ENCODE results near the gene CXCL16. TPM values are rescaled to one million over a fixed set of nuclear protein-coding genes. Genes with fewer than 3 reads are reported as not detected.

CXCL16 gene
- total and polyA plus RNA-seq, 2 of the 13 experiments (the other 11 are each of a cell fraction or from before 2014, with no cell fraction given), result 9.4 to 101 TPM

DNA sequence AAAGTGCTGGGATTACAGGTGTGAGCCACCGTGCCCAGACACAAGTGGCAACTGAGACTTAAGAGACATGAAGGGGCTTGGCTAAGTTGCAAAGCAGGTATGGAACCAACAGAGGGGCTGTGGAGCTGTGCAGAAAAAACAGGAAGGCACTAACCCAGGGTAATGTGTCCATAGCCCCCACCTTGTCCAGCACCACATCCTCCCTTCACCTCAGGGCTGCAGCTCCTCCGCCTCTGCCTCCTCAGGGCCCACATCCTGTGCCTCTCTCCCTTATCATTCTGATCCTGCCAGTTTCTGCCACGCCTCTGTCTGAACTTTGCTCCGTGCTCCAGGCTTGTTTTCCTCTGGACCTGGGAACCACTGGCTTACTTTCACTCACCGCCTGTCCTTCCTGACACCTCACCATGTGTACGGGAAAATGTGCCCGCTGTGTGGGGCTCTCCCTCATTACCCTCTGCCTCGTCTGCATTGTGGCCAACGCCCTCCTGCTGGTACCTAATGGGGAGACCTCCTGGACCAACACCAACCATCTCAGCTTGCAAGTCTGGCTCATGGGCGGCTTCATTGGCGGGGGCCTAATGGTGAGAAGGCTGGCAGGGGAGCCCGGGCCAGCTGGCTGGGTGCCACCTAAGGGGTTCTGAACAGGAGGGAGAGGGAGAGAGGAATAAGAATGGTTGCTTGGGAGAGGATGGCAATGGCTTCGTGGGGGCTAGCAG, 31.9 kb upstream of the CXCL16 start, which contains the start of gene TM4SF5 (continued):
- TF ChIP-seq NFE2L1 (CRISPR knock-in tag; IDR thresholded peaks at IDR 0.05; ENCODE audit: borderline replicate concordance), result no peak; the same call in 1 of the 2 replicates
- TF ChIP-seq, protein P1, sequence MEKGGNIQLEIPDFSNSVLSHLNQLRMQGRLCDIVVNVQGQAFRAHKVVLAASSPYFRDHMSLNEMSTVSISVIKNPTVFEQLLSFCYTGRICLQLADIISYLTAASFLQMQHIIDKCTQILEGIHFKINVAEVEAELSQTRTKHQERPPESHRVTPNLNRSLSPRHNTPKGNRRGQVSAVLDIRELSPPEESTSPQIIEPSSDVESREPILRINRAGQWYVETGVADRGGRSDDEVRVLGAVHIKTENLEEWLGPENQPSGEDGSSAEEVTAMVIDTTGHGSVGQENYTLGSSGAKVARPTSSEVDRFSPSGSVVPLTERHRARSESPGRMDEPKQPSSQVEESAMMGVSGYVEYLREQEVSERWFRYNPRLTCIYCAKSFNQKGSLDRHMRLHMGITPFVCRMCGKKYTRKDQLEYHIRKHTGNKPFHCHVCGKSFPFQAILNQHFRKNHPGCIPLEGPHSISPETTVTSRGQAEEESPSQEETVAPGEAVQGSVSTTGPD (CRISPR knock-in tag; IDR thresholded peaks at IDR 0.05), result no peak
- TF ChIP-seq, protein P2, sequence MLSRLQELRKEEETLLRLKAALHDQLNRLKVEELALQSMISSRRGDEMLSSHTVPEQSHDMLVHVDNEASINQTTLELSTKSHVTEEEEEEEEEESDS (CRISPR knock-in tag; IDR thresholded peaks at IDR 0.05; ENCODE audit: borderline replicate concordance), result peak; percentile 78; the same call in 1 of the 2 replicates
- TF ChIP-seq, protein P3, sequence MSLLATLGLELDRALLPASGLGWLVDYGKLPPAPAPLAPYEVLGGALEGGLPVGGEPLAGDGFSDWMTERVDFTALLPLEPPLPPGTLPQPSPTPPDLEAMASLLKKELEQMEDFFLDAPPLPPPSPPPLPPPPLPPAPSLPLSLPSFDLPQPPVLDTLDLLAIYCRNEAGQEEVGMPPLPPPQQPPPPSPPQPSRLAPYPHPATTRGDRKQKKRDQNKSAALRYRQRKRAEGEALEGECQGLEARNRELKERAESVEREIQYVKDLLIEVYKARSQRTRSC (CRISPR knock-in tag; IDR thresholded peaks at IDR 0.05; ENCODE audit: low read depth), result no peak
- TF ChIP-seq ZBTB3 (CRISPR knock-in tag; IDR thresholded peaks at IDR 0.05; ENCODE audit: borderline replicate concordance, low read depth), result no peak
- TF ChIP-seq, protein P4, sequence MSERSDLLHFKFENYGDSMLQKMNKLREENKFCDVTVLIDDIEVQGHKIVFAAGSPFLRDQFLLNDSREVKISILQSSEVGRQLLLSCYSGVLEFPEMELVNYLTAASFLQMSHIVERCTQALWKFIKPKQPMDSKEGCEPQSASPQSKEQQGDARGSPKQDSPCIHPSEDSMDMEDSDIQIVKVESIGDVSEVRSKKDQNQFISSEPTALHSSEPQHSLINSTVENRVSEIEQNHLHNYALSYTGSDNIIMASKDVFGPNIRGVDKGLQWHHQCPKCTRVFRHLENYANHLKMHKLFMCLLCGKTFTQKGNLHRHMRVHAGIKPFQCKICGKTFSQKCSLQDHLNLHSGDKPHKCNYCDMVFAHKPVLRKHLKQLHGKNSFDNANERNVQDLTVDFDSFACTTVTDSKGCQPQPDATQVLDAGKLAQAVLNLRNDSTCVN (CRISPR knock-in tag; IDR thresholded peaks at IDR 0.05; ENCODE audit: borderline replicate concordance), result no peak; the same call in 1 of the 2 replicates
- no peak for TF ChIP-seq U2AF2 (IDR thresholded peaks at IDR 0.05; ENCODE audit: low read depth, low read length)
- TF ChIP-seq ZNF607 (CRISPR knock-in tag; IDR thresholded peaks at IDR 0.05; ENCODE audit: borderline replicate concordance), result no peak
- peak; percentile 95 for TF ChIP-seq FOXK2 (IDR thresholded peaks at IDR 0.05)
- peak; percentile 90; the same call in 1 of the 2 replicates for TF ChIP-seq FOXK1 (CRISPR knock-in tag; IDR thresholded peaks at IDR 0.05; ENCODE audit: borderline replicate concordance, low read depth)
- TF ChIP-seq NFE2L2 (IDR thresholded peaks at IDR 0.05; ENCODE audit: low read length), result no peak
- TF ChIP-seq, protein P5, sequence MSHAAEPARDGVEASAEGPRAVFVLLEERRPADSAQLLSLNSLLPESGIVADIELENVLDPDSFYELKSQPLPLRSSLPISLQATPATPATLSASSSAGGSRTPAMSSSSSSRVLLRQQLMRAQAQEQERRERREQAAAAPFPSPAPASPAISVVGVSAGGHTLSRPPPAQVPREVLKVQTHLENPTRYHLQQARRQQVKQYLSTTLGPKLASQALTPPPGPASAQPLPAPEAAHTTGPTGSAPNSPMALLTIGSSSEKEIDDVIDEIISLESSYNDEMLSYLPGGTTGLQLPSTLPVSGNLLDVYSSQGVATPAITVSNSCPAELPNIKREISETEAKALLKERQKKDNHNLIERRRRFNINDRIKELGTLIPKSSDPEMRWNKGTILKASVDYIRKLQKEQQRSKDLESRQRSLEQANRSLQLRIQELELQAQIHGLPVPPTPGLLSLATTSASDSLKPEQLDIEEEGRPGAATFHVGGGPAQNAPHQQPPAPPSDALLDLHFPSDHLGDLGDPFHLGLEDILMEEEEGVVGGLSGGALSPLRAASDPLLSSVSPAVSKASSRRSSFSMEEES (CRISPR knock-in tag; IDR thresholded peaks at IDR 0.05), result no peak
- peak; percentile 98 for TF ChIP-seq FOXO1 (CRISPR knock-in tag; IDR thresholded peaks at IDR 0.05)
- TF ChIP-seq RBAK (CRISPR knock-in tag; IDR thresholded peaks at IDR 0.05), result no peak
- peak; percentile 65; the same call in 1 of the 2 replicates for TF ChIP-seq MAF1 (CRISPR knock-in tag; IDR thresholded peaks at IDR 0.05; ENCODE audit: borderline replicate concordance)
- peak; percentile 75 for TF ChIP-seq TARDBP (CRISPR knock-in tag; IDR thresholded peaks at IDR 0.05)
- TF ChIP-seq ZNF496 (CRISPR knock-in tag; IDR thresholded peaks at IDR 0.05; ENCODE audit: insufficient replicate concordance), result no peak
- TF ChIP-seq, protein P6, sequence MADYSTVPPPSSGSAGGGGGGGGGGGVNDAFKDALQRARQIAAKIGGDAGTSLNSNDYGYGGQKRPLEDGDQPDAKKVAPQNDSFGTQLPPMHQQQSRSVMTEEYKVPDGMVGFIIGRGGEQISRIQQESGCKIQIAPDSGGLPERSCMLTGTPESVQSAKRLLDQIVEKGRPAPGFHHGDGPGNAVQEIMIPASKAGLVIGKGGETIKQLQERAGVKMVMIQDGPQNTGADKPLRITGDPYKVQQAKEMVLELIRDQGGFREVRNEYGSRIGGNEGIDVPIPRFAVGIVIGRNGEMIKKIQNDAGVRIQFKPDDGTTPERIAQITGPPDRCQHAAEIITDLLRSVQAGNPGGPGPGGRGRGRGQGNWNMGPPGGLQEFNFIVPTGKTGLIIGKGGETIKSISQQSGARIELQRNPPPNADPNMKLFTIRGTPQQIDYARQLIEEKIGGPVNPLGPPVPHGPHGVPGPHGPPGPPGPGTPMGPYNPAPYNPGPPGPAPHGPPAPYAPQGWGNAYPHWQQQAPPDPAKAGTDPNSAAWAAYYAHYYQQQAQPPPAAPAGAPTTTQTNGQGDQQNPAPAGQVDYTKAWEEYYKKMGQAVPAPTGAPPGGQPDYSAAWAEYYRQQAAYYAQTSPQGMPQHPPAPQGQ (CRISPR knock-in tag; IDR thresholded peaks at IDR 0.05; ENCODE audit: borderline replicate concordance), result no peak
- no peak for TF ChIP-seq FOXP1 (IDR thresholded peaks at IDR 0.05)
- TF ChIP-seq FOXP1 (CRISPR knock-in tag; IDR thresholded peaks at IDR 0.05), result peak; percentile 82
- peak; percentile 72; the same call in 1 of the 2 replicates for TF ChIP-seq ZNF558 (CRISPR knock-in tag; IDR thresholded peaks at IDR 0.05; ENCODE audit: borderline replicate concordance)

All from HepG2 (cell line).